Raji (cell line): ENCODE measurements around the gene NPTXR.

ENCODE experiments used
- POLR2A ChIP-seq: IDR thresholded peaks from 2 replicates; pipeline ENCODE4 v1.6.1; 2011; ENCODE audit warnings: low read depth, low read length, control low read depth; ENCODE audit not compliant: insufficient read depth

NPTXR gene

GRCh38 chr22:38845004-38845740 is 1.3 kb upstream of the NPTXR start:
- no peak for TF ChIP-seq POLR2A

DNA sequence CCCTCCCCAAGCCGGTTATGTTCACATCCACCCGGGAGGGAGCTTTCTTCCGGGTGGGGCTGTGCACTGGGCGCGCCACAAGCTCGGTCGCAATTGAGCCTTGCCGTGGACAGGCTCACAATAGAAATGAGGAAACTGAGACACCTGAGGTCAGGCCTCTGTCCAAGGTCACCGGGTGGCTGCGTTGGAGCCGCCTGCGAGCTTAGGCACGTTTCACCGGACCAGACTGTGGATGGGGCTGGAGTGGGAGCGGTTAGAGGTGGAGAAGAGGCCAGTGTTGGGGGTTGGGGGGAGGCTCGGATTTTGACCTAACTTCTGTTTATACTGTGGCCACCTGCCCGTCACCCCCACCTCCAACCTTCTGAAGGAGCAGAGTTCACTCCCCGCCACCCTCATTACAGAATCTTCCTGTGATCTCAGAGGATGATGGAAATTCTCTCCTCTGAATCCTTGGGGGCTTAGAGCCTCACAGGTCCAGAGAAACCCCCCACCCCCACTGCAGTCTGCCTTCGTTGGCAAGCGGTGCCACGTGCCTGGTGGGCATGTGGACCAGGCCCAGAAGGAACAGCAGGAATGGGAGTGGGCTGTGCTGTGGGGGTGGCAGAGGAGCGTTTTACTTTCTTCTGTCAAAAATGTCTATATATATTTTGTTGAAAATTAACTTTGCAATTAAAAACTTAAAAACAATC is 631 bp upstream of the NPTXR start:
- TF ChIP-seq POLR2A: no peak

DNA sequence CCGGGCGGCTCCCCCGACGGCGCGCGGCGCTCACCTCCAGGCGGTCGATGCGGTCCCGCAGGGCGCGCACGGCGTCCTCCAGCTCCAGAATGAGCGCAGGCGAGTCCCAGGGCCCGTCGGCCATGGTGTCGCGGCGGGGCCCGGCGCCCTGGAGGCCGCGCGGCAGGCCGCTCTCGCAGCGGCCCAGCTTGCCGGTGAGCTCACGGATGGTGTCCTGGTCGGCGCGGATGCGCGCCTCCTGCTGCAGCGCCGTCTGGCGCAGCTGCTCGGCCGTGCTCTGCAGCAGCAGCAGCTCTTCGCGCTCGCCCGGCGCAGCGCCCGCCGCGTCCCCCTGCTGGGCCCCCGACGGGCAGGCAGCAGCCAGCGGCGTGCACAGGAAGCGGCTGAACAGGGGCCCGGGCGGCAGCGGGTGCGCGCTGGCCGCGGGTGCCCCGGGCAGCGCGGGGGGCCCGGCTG is 599 bp downstream of the NPTXR start:
- TF ChIP-seq POLR2A: no peak

- TF ChIP-seq POLR2A: no peak
Measured at GRCh38 chr22:38842512-38843200, 1.2 kb downstream of the NPTXR start.

GRCh38 chr22:38841635-38842034 is 2.2 kb downstream of the NPTXR start:
- no peak for TF ChIP-seq POLR2A

GRCh38 chr22:38841211-38841610 is 2.6 kb downstream of the NPTXR start:
- TF ChIP-seq POLR2A: no peak

- no peak for TF ChIP-seq POLR2A
Measured at GRCh38 chr22:38840129-38840528, 3.7 kb downstream of the NPTXR start.

DNA sequence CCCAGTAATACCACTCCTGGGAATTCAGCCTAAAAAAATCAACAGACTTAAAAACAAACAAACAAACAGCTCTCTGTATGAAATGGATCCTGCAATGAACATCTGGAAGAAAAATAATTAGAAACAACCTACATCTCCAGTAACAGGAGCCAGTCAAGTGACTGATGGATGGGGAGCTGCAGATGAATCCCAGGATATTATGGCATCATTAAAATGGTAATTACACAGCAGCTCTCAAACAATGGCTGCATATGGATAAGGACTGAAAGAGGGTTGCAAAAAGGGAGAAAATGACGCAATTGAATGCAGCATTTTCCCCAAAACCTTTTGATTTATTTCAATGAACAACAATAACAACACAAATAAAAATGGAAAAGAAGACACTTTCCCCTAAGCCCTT is 4.1 kb downstream of the NPTXR start:
- TF ChIP-seq POLR2A: no peak

DNA sequence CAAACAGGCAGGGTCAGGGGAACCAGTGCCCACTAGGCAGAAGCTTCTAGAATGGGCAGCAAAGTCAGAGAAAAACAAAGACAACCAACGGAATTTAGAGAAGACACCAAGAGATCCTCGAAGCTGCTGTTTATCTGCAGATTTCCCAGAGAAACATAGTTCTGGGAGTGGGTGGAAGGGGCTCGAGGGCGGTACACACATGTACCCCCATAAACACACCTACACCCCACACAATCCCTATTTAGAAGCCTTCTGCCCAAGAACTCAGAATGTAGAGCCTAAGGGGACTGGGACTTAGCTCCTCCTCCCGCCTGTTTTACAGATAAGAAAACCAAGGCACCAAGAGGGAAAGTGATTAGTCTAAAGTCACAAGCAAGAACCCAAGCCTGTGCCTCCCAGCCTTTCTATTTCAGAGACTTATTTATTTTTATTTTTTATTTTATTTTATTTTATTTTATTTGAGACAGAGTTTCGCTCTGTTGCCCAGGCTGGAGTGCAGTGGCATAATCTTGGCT is 6.4 kb downstream of the NPTXR start:
- TF ChIP-seq POLR2A: no peak

DNA sequence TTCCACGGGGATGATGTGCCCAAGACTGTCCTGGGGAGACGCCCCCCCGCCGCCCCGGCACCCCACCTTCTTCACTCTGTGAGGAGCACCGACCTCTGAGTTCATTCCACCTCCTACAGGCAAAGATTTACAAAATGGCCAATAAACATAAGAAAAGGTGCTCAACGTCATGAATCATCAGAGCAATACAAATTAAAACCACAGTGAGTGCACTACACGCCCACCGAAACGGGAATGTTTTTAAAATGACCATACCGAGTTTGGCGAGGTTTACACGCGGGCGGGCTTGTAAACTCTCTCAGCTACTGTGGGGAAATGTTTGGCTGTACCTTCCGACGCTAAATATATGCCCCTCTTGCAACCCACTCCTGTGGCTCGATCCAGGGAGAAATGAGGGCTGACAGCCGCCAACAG is 7.9 kb downstream of the NPTXR start:
- TF ChIP-seq POLR2A: no peak

DNA sequence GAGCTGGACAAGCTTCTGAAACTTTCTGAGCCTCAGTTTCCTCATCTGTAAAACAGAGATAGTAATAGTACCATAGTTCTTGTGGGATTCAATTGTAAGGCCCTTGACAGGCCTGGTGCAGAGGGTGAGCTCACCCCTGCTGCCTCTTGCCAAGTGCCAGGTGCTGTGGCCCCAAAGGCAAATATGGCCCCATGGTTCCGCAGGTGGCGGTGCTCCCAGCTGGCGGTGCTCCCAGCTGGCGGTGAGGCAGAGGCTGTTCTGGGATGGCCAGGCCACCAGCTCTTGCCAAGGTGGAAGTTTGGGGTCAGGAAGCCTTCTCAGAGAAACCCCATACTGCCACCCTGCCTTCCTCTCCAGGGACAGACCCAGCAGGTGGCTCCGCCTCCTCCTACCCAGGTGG is 8.8 kb downstream of the NPTXR start:
- no peak for TF ChIP-seq POLR2A

- no peak for TF ChIP-seq POLR2A
Measured at GRCh38 chr22:38834215-38834953, 9.4 kb downstream of the NPTXR start.

- no peak for TF ChIP-seq POLR2A
Measured at GRCh38 chr22:38833061-38833460, 10.8 kb downstream of the NPTXR start.

DNA sequence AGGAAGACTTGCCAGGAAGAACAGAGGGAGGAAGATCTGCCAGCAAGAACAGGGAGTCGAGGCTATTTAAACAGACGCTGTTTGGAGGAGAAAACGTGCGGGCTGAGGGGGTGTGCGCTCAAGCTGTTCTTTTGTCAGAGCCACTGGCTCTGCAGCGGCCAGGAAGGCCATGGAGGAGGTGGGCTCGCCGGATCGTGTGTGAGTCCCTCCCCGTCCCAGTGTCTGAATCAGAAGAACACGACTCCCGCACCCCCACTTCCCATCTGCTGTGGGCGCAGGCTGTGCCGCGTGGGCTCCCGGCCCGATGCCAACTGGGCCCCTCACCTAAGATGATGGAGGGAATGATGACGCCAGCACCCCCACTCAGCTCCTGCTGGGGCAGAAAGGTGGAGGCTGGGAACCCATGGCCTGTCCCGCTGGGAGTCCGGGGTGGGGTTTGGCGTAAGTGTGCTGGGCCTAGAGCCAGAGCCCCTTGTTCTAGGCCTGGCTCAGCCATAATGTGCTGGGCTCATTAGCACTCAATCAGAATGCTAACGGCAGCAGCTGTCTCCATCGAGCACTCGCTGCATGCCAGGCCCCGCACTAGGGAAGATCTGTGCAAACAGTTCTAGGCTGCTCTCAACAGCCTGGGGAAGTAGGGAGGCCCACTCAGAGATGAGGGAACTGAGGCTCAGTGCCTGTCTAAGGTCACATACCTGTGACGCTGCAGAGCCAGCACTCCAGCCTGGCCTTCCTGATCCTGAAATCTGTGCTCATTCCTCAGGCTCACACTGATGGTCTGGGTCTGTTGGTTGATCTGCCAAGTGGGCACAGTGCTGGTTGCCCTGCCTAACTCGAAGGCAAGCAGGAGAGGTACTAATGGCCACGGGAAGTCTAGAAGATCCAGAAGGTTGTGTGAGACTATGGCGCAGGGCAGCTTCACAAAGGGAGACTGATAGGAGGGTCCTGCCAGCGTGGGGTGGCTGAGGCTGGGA is 11.5 kb downstream of the NPTXR start:
- TF ChIP-seq POLR2A: no peak
